LHCN-M2 (cell line): ENCODE measurements around the gene ZNF502. TPM values are rescaled to one million over a fixed set of nuclear protein-coding genes. Genes with fewer than 3 reads are reported as not detected.

Experiments
- DNase-seq: peaks from one replicate; pipeline ENCODE4 v3.0.0-alpha.2; 2012; ENCODE audit warnings: low read depth
- total RNA-seq: library from RNA; depleted of rRNA; stranded (reverse); fragments of >200 nt; gene quantifications from 2 replicates; pipeline ENCODE4 v1.2.3, GENCODE V29; 2014; rRNA removed

ZNF502 gene
- total RNA-seq, 1 experiment from 2014 or later: 2.5 TPM

GRCh38 chr3:44764248-44764647 is 51.8 kb downstream of the ZNF502 start:
- DNase-seq: no peak

- DNase-seq: no peak
Measured at GRCh38 chr3:44771424-44772098, 59.1 kb downstream of the ZNF502 start.

GRCh38 chr3:44772099-44772442 is 59.6 kb downstream of the ZNF502 start:
- no peak for DNase-seq

Other genes starting within 250 kb of the ZNF502 start
- 4.9 and 6.3 TPM in 2 replicates for gene ZNF445, start 235.0 kb upstream of the ZNF502 start, total RNA-seq
- 5.3 and 7.4 TPM in 2 replicates for gene ZKSCAN7, start 157.5 kb upstream of the ZNF502 start, total RNA-seq
- gene ZNF660, start 127.7 kb upstream of the ZNF502 start, total RNA-seq: 2.9 and 4.0 TPM in 2 replicates
- 15.6 and 19.6 TPM in 2 replicates for gene ZNF197, start 87.6 kb upstream of the ZNF502 start, total RNA-seq
- gene ZNF35, start 63.9 kb upstream of the ZNF502 start, total RNA-seq: 17.1 and 20.1 TPM in 2 replicates
- 0.45 and 1.3 TPM in 2 replicates for gene ZNF501, start 17.0 kb downstream of the ZNF502 start, total RNA-seq
- 28.5 and 30.1 TPM in 2 replicates for gene KIAA1143, start 49.0 kb downstream of the ZNF502 start, total RNA-seq
- gene KIF15, start 49.1 kb downstream of the ZNF502 start, total RNA-seq: 21.5 and 25.9 TPM in 2 replicates
- 21.6 and 22.3 TPM in 2 replicates for gene TMEM42, start 149.3 kb downstream of the ZNF502 start, total RNA-seq
- 0.06 and 0.13 TPM in 2 replicates for gene TGM4, start 161.9 kb downstream of the ZNF502 start, total RNA-seq